OCI-LY1 (cell line): ENCODE measurements around the gene CRY2.

Experiments used
- H2AFZ ChIP-seq: fragments of 200-600 bp; sonication (generic), shearing (Covaris generic); 2 replicates; pipeline ENCODE4 v1.6.0; 2014; ENCODE audit warnings: antibody characterized with exemption, mild to moderate bottlenecking, low read length
- H3F3A ChIP-seq: fragments of 200-600 bp; sonication (generic), shearing (Covaris generic); 2 replicates; pipeline ENCODE4 v1.6.0; 2014; ENCODE audit warnings: mild to moderate bottlenecking, antibody characterized with exemption, low read length, moderate library complexity; ENCODE audit not compliant: insufficient read depth
- H3K27ac ChIP-seq: fragments of 200-600 bp; sonication (generic); 2 replicates; pipeline ENCODE4 v1.5.1; 2014; ENCODE audit warnings: low read length, mixed run types, mild to moderate bottlenecking, low read depth; ENCODE audit not compliant: poor library complexity, severe bottlenecking
- H3K27me3 ChIP-seq: fragments of 200-600 bp; sonication (generic); 2 replicates; pipeline ENCODE4 v1.6.0; 2014; ENCODE audit warnings: antibody characterized with exemption, mild to moderate bottlenecking, low read length, moderate library complexity; ENCODE audit not compliant: insufficient read depth
- H3K36me3 ChIP-seq: fragments of 200-600 bp; sonication (generic); 2 replicates; pipeline ENCODE4 v1.6.1; 2014; ENCODE audit warnings: mild to moderate bottlenecking, antibody characterized with exemption, low read length, moderate library complexity, mixed read lengths; ENCODE audit not compliant: insufficient read depth
- H3K4me1 ChIP-seq: fragments of 200-600 bp; sonication (generic); 2 replicates; pipeline ENCODE4 v1.5.1; 2014; ENCODE audit warnings: mild to moderate bottlenecking, low read length, moderate library complexity; ENCODE audit not compliant: insufficient read depth, severe bottlenecking
- H3K4me2 ChIP-seq: fragments of 200-600 bp; sonication (generic), shearing (Covaris generic); 2 replicates; pipeline ENCODE4 v1.6.1; 2014; ENCODE audit warnings: low read length
- H3K4me3 ChIP-seq: fragments of 200-600 bp; sonication (generic); 2 replicates; pipeline ENCODE4 v1.5.1; 2014; ENCODE audit warnings: low read length, low read depth, mild to moderate bottlenecking, mixed read lengths; ENCODE audit not compliant: poor library complexity, severe bottlenecking
- H3K79me2 ChIP-seq: fragments of 200-600 bp; shearing (Covaris generic); 2 replicates; pipeline ENCODE4 v1.6.1; 2016; ENCODE audit warnings: mixed run types, low read length, mixed read lengths; ENCODE audit not compliant: insufficient read depth
- H3K9ac ChIP-seq: fragments of 200-600 bp; sonication (generic), shearing (Covaris generic); 2 replicates; pipeline ENCODE4 v1.6.1; 2014; ENCODE audit warnings: mild to moderate bottlenecking, low read length, mixed read lengths
- H3K9me2 ChIP-seq: fragments of 200-600 bp; sonication (generic), shearing (Covaris generic); 2 replicates; pipeline ENCODE4 v1.6.1; 2014; ENCODE audit warnings: low read depth, mild to moderate bottlenecking, low read length, mixed read lengths
- H3K9me3 ChIP-seq: fragments of 200-600 bp; shearing (Covaris generic); 2 replicates; pipeline ENCODE4 v1.6.1; 2014; ENCODE audit warnings: low read length, mixed read lengths
- H4K20me1 ChIP-seq: fragments of 200-600 bp; sonication (generic), shearing (Covaris generic); 2 replicates; pipeline ENCODE4 v1.6.0; 2016; ENCODE audit warnings: mild to moderate bottlenecking, low read length; ENCODE audit not compliant: insufficient read depth
- EZH2 ChIP-seq: fragments of 200-600 bp; sonication (generic), shearing (Covaris generic); IDR thresholded peaks from 2 replicates; pipeline ENCODE4 v1.8.0; 2017; ENCODE audit warnings: borderline replicate concordance, mixed run types, mild to moderate bottlenecking, antibody characterized with exemption, low read length, moderate library complexity, mixed read lengths
- TF ChIP-seq, protein P1 (sequence below): fragments of 200-600 bp; sonication (generic), shearing (Covaris generic); IDR thresholded peaks from 2 replicates; pipeline ENCODE4 v1.5.1; 2017; ENCODE audit warnings: mild to moderate bottlenecking, antibody characterized with exemption, low read length, moderate library complexity, mixed read lengths

The CRY2 gene

DNA sequence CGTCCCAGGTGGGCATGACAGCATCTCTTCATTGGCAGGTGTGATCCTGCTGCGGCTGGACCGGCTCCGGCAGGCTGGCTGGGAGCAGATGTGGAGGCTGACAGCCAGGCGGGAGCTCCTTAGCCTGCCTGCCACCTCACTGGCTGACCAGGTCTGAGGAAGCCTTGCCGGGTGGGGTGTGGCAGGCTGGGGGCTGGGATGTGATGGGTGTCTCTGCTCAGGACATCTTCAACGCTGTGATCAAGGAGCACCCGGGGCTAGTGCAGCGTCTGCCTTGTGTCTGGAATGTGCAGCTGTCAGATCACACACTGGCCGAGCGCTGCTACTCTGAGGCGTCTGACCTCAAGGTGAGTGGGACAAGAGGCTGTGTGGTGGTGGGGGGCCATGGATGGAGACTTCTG lies 78.7 kb downstream of the CRY2 start:
- Histone ChIP-seq H4K20me1 (no peaks in the 10 kb centered on the region), H3K27ac (no peak overlapping the region), H3K9me2 (no peaks in the 10 kb centered on the region), H3K9ac (no peak overlapping the region), H2AFZ (no peak overlapping the region), H3K4me3 (no peak overlapping the region), H3K79me2 (no peaks in the 10 kb centered on the region), H3K4me1 (peaks cover 41% of the 10 kb centered on the region), H3K4me2 (no peak overlapping the region), H3K36me3 (no peaks in the 10 kb centered on the region), H3F3A (no peaks in the 10 kb centered on the region), H3K9me3 (no peaks in the 10 kb centered on the region), H3K27me3 (no peaks in the 10 kb centered on the region; the same call in 1 of the 2 replicates)
- TF ChIP-seq, protein P1, sequence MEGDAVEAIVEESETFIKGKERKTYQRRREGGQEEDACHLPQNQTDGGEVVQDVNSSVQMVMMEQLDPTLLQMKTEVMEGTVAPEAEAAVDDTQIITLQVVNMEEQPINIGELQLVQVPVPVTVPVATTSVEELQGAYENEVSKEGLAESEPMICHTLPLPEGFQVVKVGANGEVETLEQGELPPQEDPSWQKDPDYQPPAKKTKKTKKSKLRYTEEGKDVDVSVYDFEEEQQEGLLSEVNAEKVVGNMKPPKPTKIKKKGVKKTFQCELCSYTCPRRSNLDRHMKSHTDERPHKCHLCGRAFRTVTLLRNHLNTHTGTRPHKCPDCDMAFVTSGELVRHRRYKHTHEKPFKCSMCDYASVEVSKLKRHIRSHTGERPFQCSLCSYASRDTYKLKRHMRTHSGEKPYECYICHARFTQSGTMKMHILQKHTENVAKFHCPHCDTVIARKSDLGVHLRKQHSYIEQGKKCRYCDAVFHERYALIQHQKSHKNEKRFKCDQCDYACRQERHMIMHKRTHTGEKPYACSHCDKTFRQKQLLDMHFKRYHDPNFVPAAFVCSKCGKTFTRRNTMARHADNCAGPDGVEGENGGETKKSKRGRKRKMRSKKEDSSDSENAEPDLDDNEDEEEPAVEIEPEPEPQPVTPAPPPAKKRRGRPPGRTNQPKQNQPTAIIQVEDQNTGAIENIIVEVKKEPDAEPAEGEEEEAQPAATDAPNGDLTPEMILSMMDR, result no peak
- no peak for TF ChIP-seq EZH2

DNA sequence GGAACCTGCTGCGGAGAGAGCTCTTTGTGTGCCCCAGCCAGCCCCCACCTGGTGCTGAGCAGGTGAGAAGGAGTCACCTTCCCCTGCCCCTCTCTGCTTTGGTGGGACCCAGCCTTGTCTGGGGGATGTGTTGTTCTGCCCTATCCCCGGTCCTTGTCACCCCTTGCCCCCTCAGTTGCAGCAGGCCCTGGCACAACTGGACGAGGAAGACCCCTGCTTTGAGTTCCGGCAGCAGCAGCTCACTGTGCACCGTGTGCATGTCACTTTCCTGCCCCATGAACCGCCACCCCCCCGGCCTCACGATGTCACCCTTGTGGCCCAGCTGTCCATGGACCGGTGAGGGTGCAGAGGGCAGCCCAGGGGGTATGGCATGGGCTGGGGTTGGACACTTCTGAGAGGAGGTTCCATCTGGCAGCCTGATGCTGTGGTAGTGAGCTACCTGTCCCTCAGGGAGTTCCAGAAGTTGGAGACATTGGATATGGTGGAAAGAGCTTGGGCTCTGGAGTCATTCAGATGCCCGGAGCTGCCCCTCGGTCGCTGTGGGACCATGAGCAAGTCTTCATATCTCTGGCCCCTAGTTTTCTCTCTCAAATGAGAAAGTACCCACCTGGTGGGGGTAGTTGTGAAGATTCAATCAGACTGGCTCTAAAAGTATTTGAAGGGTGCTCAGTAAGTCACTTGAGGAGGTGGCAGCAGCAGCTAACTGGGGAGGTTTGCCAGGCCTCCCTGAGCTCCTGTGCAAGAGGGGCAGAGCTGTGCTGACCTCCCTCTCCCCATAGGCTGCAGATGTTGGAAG lies 79.5 kb downstream of the CRY2 start:
- Histone ChIP-seq H4K20me1 (no peaks in the 10 kb centered on the region), H3K4me3 (no peak overlapping the region), H3K27me3 (no peaks in the 10 kb centered on the region; the same call in 1 of the 2 replicates), H3K79me2 (no peaks in the 10 kb centered on the region), H2AFZ (no peak overlapping the region), H3K4me1 (peaks cover 46% of the 10 kb centered on the region), H3K4me2 (no peak overlapping the region), H3K9ac (no peak overlapping the region), H3K9me3 (no peaks in the 10 kb centered on the region), H3K9me2 (no peaks in the 10 kb centered on the region), H3F3A (no peaks in the 10 kb centered on the region), H3K36me3 (peaks cover 2% of the 10 kb centered on the region; the same call in 1 of the 2 replicates), H3K27ac (no peak overlapping the region)
- no peak for TF ChIP-seq EZH2
- TF ChIP-seq, protein P1, result no peak

DNA sequence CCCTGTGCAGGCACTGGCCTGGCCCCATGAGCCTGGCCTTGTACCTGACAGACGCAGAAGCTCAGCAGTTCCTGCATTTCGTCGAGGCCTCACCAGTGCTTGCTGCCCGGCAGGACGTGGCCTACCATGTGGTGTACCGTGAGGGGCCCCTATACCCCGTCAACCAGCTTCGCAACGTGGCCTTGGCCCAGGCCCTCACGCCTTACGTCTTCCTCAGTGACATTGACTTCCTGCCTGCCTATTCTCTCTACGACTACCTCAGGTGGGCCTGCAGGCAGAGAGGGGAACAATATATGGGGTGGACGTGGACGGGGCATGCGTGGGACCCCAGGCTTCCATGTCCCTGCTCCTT lies 80.0 kb downstream of the CRY2 start:
- no peaks in the 10 kb centered on the region for H3K79me2 ChIP-seq
- no peaks in the 10 kb centered on the region for H4K20me1 ChIP-seq
- no peak overlapping the region for H3K27ac ChIP-seq
- no peaks in the 10 kb centered on the region; the same call in 1 of the 2 replicates for H3K27me3 ChIP-seq
- no peak overlapping the region for H3K9ac ChIP-seq
- H3K9me2 ChIP-seq, result no peaks in the 10 kb centered on the region
- no peak overlapping the region for H2AFZ ChIP-seq
- H3K4me3 ChIP-seq, result no peak overlapping the region
- no peak overlapping the region for H3K4me2 ChIP-seq
- H3K36me3 ChIP-seq, result peaks cover 6% of the 10 kb centered on the region
- TF ChIP-seq, protein P1, result no peak
- TF ChIP-seq EZH2, result no peak
- H3K9me3 ChIP-seq, result no peaks in the 10 kb centered on the region
- H3K4me1 ChIP-seq, result peaks cover 46% of the 10 kb centered on the region
- no peaks in the 10 kb centered on the region for H3F3A ChIP-seq
